Cardiac muscle cell (in vitro differentiated cells and primary cell): ENCODE results near the gene KXD1. TPM values are rescaled to one million over a fixed set of nuclear protein-coding genes. Genes with fewer than 3 reads are reported as not detected.

Experiments
- DNase-seq, 2 donors: peaks; one replicate each; pipeline versions ENCODE4 v3.0.0 to v3.0.0-alpha.2; 2010 to 2017; ENCODE audit warnings: low read depth in 1 of 2, low spot score in 1 of 2
- H3K27ac ChIP-seq: fragments of 200-600 bp; sonication (generic); 2 replicates; pipeline ENCODE4 v1.5.1; 2016
- H3K27me3 ChIP-seq: fragments of 200-600 bp; sonication (generic); 2 replicates; pipeline ENCODE4 v1.6.0; 2016; ENCODE audit warnings: control low read depth
- H3K36me3 ChIP-seq: fragments of 200-600 bp; sonication (generic); 2 replicates; pipeline ENCODE4 v1.5.1; 2016; ENCODE audit warnings: control low read depth
- H3K4me1 ChIP-seq: fragments of 200-600 bp; sonication (generic); 2 replicates; pipeline ENCODE4 v1.8.1; 2017; ENCODE audit warnings: low read depth, mild to moderate bottlenecking, mixed run types
- H3K4me3 ChIP-seq: fragments of 200-600 bp; sonication (generic); 2 replicates; pipeline ENCODE4 v1.5.1; 2016; ENCODE audit warnings: mild to moderate bottlenecking
- H3K9me3 ChIP-seq: fragments of 200-600 bp; sonication (generic); 2 replicates; pipeline ENCODE4 v1.5.1; 2017; ENCODE audit warnings: low read depth, mild to moderate bottlenecking, control low read depth
- CTCF ChIP-seq: IDR thresholded peaks from 2 replicates; pipeline ENCODE4 v1.5.1; 2012; ENCODE audit warnings: low read depth, mild to moderate bottlenecking, low read length
- polyA plus RNA-seq: library from polyadenylated mRNA; unstranded; fragments of >200 nt; fragmentation: Nextera tagmentation; extraction: Ambion mirVana; gene quantifications from 2 replicates; pipeline ENCODE4 v1.2.1, GENCODE V29; 2016
- total RNA-seq: library from RNA; depleted of rRNA; stranded (reverse); fragments of >200 nt; gene quantifications from 2 replicates; pipeline ENCODE4 v1.2.3, GENCODE V29; 2016

KXD1 gene
- total and polyA plus RNA-seq, 2 experiments from 2014 or later, result 127 to 137 TPM

GRCh38 chr19:18601875-18602274 lies 44.2 kb downstream of the KXD1 start:
- H3K27ac ChIP-seq, result no peak overlapping the region
- TF ChIP-seq CTCF, result no peak
- H3K27me3 ChIP-seq, result peaks cover 54% of the 10 kb centered on the region
- H3K9me3 ChIP-seq, result no peaks in the 10 kb centered on the region
- no peak overlapping the region for H3K4me3 ChIP-seq
- H3K36me3 ChIP-seq, result no peaks in the 10 kb centered on the region
- H3K4me1 ChIP-seq, result no peaks in the 10 kb centered on the region
- no peak for DNase-seq

- Histone ChIP-seq H3K27ac (no peak overlapping the region), H3K9me3 (no peaks in the 10 kb centered on the region), H3K4me3 (no peak overlapping the region), H3K36me3 (no peaks in the 10 kb centered on the region), H3K4me1 (no peaks in the 10 kb centered on the region), H3K27me3 (peaks cover 70% of the 10 kb centered on the region)
- DNase-seq, result peak in 1 of 2 donors; percentile 33
- TF ChIP-seq CTCF, result peak; percentile 39
These were observed 45.7 kb downstream of the KXD1 start for GRCh38 chr19:18603255-18603957.

- no peak for DNase-seq
- H3K27me3 ChIP-seq, result peaks cover 78% of the 10 kb centered on the region
- no peak overlapping the region for H3K4me3 ChIP-seq
These were observed 46.5 kb downstream of the KXD1 start for GRCh38 chr19:18603958-18604819.

GRCh38 chr19:18604820-18605159 lies 47.1 kb downstream of the KXD1 start:
- Histone ChIP-seq H3K27me3 (peaks cover 84% of the 10 kb centered on the region), H3K4me1 (no peaks in the 10 kb centered on the region), H3K27ac (no peak overlapping the region), H3K36me3 (no peaks in the 10 kb centered on the region), H3K9me3 (no peaks in the 10 kb centered on the region), H3K4me3 (no peak overlapping the region)
- DNase-seq, result no peak
- no peak for TF ChIP-seq CTCF

More at GRCh38 chr19:18603958-18604819, 46.5 kb downstream of the KXD1 start:
- TF ChIP-seq CTCF, result no peak
- no peaks in the 10 kb centered on the region for H3K9me3 ChIP-seq
- H3K27ac ChIP-seq, result no peak overlapping the region
- H3K4me1 ChIP-seq, result no peaks in the 10 kb centered on the region
- H3K36me3 ChIP-seq, result no peaks in the 10 kb centered on the region

GRCh38 chr19:18605196-18605545 lies 47.5 kb downstream of the KXD1 start:
- TF ChIP-seq CTCF, result no peak
- Histone ChIP-seq H3K9me3 (no peaks in the 10 kb centered on the region), H3K4me1 (no peaks in the 10 kb centered on the region), H3K36me3 (no peaks in the 10 kb centered on the region), H3K4me3 (no peak overlapping the region), H3K27me3 (peaks cover 87% of the 10 kb centered on the region), H3K27ac (no peak overlapping the region)
- DNase-seq, result no peak
